ENCODE results near the gene ADIPOR1. TPM values are rescaled to one million over a fixed set of nuclear protein-coding genes. Genes with fewer than 3 reads are reported as not detected.

The ADIPOR1 gene
- total RNA-seq, 1 experiment from 2014 or later, result 71.4 TPM

- intact Hi-C loops (cut with micrococcal nuclease; ENCODE audit: unreplicated experiment), result no loop called here
- Mint-ChIP-seq H3K27me3 (ENCODE audit: insufficient read depth, unreplicated experiment) (peaks cover 16% of the 10 kb centered on the region), H3K4me3 (ENCODE audit: unreplicated experiment) (no peak overlapping the region), H3K9me3 (ENCODE audit: unreplicated experiment) (no peaks in the 10 kb centered on the region), H3K36me3 (ENCODE audit: insufficient read depth, unreplicated experiment) (no peaks in the 10 kb centered on the region), H3K4me1 (ENCODE audit: low read depth, unreplicated experiment) (no peaks in the 10 kb centered on the region), H3K27ac (ENCODE audit: unreplicated experiment) (no peak overlapping the region)
- CTCF ChIA-PET, result no interaction called here
- Histone ChIP-seq H3K4me3 (ENCODE audit: low read depth, low read length) (no peak overlapping the region), H3K27me3 (replicated peaks; ENCODE audit: control insufficient read depth, insufficient read depth, low read length) (no peaks in the 10 kb centered on the region), H3K9me3 (no peaks in the 10 kb centered on the region), H3K36me3 (ENCODE audit: control insufficient read depth, insufficient read depth, low read length) (no peaks in the 10 kb centered on the region), H3K4me1 (no peaks in the 10 kb centered on the region)
- POLR2A ChIA-PET, result no interaction called here
- BruUV-seq (replicated peaks), result no TSS peak
- TF ChIP-seq CTCF (IDR thresholded peaks at IDR 0.05; ENCODE audit: insufficient read depth in 1 of 2, low read depth in 1 of 2, low read length in 1 of 2, severe bottlenecking in 1 of 2, unreplicated experiment in 1 of 2), result no peak
- no peak for DNase-seq
Observed at GRCh38 chr1:202982715-202983430, 24.8 kb upstream of the ADIPOR1 start.

GRCh38 chr1:202981939-202982338 is 23.8 kb upstream of the ADIPOR1 start:
- H3K4me1 Mint-ChIP-seq (ENCODE audit: low read depth, unreplicated experiment), result no peaks in the 10 kb centered on the region
- CTCF ChIA-PET, result no interaction called here
- no peaks in the 10 kb centered on the region for H3K4me1 ChIP-seq
- no peak overlapping the region for H3K4me3 ChIP-seq (ENCODE audit: low read depth, low read length)
- no peaks in the 10 kb centered on the region for H3K36me3 ChIP-seq (ENCODE audit: control insufficient read depth, insufficient read depth, low read length)
- no peak overlapping the region for H3K4me3 Mint-ChIP-seq (ENCODE audit: unreplicated experiment)
- peaks cover 22% of the 10 kb centered on the region for H3K27me3 Mint-ChIP-seq (ENCODE audit: insufficient read depth, unreplicated experiment)
- DNase-seq, result no peak
- no TSS peak for BruUV-seq (replicated peaks)
- H3K9me3 ChIP-seq, result no peaks in the 10 kb centered on the region
- H3K36me3 Mint-ChIP-seq (ENCODE audit: insufficient read depth, unreplicated experiment), result no peaks in the 10 kb centered on the region
- H3K27me3 ChIP-seq (replicated peaks; ENCODE audit: control insufficient read depth, insufficient read depth, low read length), result no peaks in the 10 kb centered on the region
- H3K27ac Mint-ChIP-seq (ENCODE audit: unreplicated experiment), result no peak overlapping the region
- no peak for TF ChIP-seq CTCF (IDR thresholded peaks at IDR 0.05; ENCODE audit: insufficient read depth in 1 of 2, low read depth in 1 of 2, low read length in 1 of 2, severe bottlenecking in 1 of 2, unreplicated experiment in 1 of 2)
- POLR2A ChIA-PET, result no interaction called here
- no peaks in the 10 kb centered on the region for H3K9me3 Mint-ChIP-seq (ENCODE audit: unreplicated experiment)
- intact Hi-C loops (cut with micrococcal nuclease; ENCODE audit: unreplicated experiment), result no loop called here

GRCh38 chr1:202979459-202979858 is 21.3 kb upstream of the ADIPOR1 start:
- DNase-seq, result no peak
- no peaks in the 10 kb centered on the region for H3K36me3 ChIP-seq (ENCODE audit: control insufficient read depth, insufficient read depth, low read length)
- Mint-ChIP-seq H3K36me3 (ENCODE audit: insufficient read depth, unreplicated experiment) (no peaks in the 10 kb centered on the region), H3K4me3 (ENCODE audit: unreplicated experiment) (no peak overlapping the region), H3K27me3 (ENCODE audit: insufficient read depth, unreplicated experiment) (peaks cover 30% of the 10 kb centered on the region), H3K4me1 (ENCODE audit: low read depth, unreplicated experiment) (no peaks in the 10 kb centered on the region), H3K27ac (ENCODE audit: unreplicated experiment) (no peak overlapping the region), H3K9me3 (ENCODE audit: unreplicated experiment) (no peaks in the 10 kb centered on the region)
- 0 out of 2 replicates have a peak, but pooled peaks cover under 1% of the 10 kb centered on the region for H3K27me3 ChIP-seq (replicated peaks; ENCODE audit: control insufficient read depth, insufficient read depth, low read length)
- no TSS peak for BruUV-seq (replicated peaks)
- no peak overlapping the region for H3K4me3 ChIP-seq (ENCODE audit: low read depth, low read length)
- no peaks in the 10 kb centered on the region for H3K9me3 ChIP-seq
- no peaks in the 10 kb centered on the region for H3K4me1 ChIP-seq
- ChIA-PET POLR2A (no interaction called here), CTCF (no interaction called here)
- TF ChIP-seq CTCF (IDR thresholded peaks at IDR 0.05; ENCODE audit: insufficient read depth in 1 of 2, low read depth in 1 of 2, low read length in 1 of 2, severe bottlenecking in 1 of 2, unreplicated experiment in 1 of 2), result no peak
- intact Hi-C loops (cut with micrococcal nuclease; ENCODE audit: unreplicated experiment), result no loop called here

Measured in Caco-2 (cell line).